ENCODE results near the gene MICAL3.

GRCh38 chr22:17990942-17991341, 33.4 kb downstream of the MICAL3 start:
- TF ChIP-seq POLR2A (IDR thresholded peaks at IDR 0.05) (no peak), CTCF (IDR thresholded peaks at IDR 0.05) (no peak)
